Natural killer cell (primary cell): ENCODE data around the gene NFXL1. TPM values are rescaled to one million over a fixed set of nuclear protein-coding genes. Genes with fewer than 3 reads are reported as not detected.

ENCODE experiments used
- ATAC-seq, 3 donors: fragments of 150-1000 bp in 2 of 3; fragments of 200-7000 bp in 1 of 3; cut with Tn5 transposase; 1 replicate in 1 of 3; 2 replicates in 2 of 3; pipeline ENCODE4 v1.10.0; 2021; ENCODE audit warnings: mild to moderate bottlenecking in 2 of 3, moderate library complexity in 2 of 3
- DNase-seq, 2 donors: peaks; one replicate each; pipeline versions ENCODE4 v3.0.0 to v3.0.0-alpha.2; 2013 to 2021; ENCODE audit warnings: mixed read lengths in 1 of 2
- H3K27ac ChIP-seq: one replicate; pipeline ENCODE4 v1.5.1; 2013; ENCODE audit warnings: mild to moderate bottlenecking, low read length
- H3K27me3 ChIP-seq: one replicate; pipeline ENCODE4 v1.6.1; 2013; ENCODE audit warnings: low read length; ENCODE audit not compliant: control insufficient read depth, insufficient read depth
- H3K36me3 ChIP-seq: one replicate; pipeline ENCODE4 v1.6.1; 2013; ENCODE audit warnings: low read length; ENCODE audit not compliant: control insufficient read depth, insufficient read depth
- H3K4me1 ChIP-seq: one replicate; pipeline ENCODE4 v1.6.1; 2013; ENCODE audit warnings: low read length; ENCODE audit not compliant: control insufficient read depth, insufficient read depth
- H3K4me3 ChIP-seq: one replicate; pipeline ENCODE4 v1.5.1; 2013; ENCODE audit warnings: low read length
- H3K9me3 ChIP-seq: one replicate; pipeline ENCODE4 v1.6.1; 2013; ENCODE audit warnings: low read length; ENCODE audit not compliant: control insufficient read depth, insufficient read depth
- H3K27ac Mint-ChIP-seq, 2 donors: one replicate each; pipeline ENCODE4 v1.8.0; 2022; ENCODE audit warnings: mild to moderate bottlenecking in 2 of 2, mixed read lengths in 2 of 2, moderate library complexity in 1 of 2
- H3K27me3 Mint-ChIP-seq, 2 donors: one replicate each; pipeline ENCODE4 v1.8.0; 2022; ENCODE audit warnings: low read depth in 2 of 2, mixed read lengths in 2 of 2
- H3K36me3 Mint-ChIP-seq: one replicate; pipeline ENCODE4 v1.8.0; 2022; ENCODE audit warnings: mixed read lengths
- H3K4me1 Mint-ChIP-seq, 2 donors: one replicate each; pipeline ENCODE4 v1.8.0; 2022; ENCODE audit warnings: mixed read lengths in 2 of 2
- H3K4me3 Mint-ChIP-seq: one replicate; pipeline ENCODE4 v1.8.0; 2022; ENCODE audit warnings: mild to moderate bottlenecking, moderate library complexity, mixed read lengths
- H3K9me3 Mint-ChIP-seq, 2 donors: one replicate each; pipeline ENCODE4 v1.8.0; 2022; ENCODE audit warnings: mixed read lengths in 2 of 2
- CTCF ChIP-seq: fragments of 200-600 bp; IDR thresholded peaks from one replicate; pipeline ENCODE4 v1.8.0; 2022; ENCODE audit warnings: antibody characterized with exemption
- WGBS: methylation state at CpG from one replicate; pipeline ENCODE4 v1.1.7; 2013; ENCODE audit warnings: missing lambda C conversion rate; ENCODE audit not compliant: insufficient coverage; 5-methylcytosine and 5-hydroxymethylcytosine counted together
- intact Hi-C: fragments of 100-400 bp; cut with micrococcal nuclease; formaldehyde crosslinking; loops from one replicate; pipeline ENCODE4 v1.14.2; 2022
- total RNA-seq, 4 donors: library from RNA; stranded (reverse); fragments of 120-200 nt in 1 of 4; gene quantifications; one replicate each; pipeline versions ENCODE4 v1.2.3 to v1.2.4, GENCODE V29; 2013 to 2022

NFXL1 gene
- total RNA-seq, 3 donors from 2014 or later (not counting 1 experiment from before 2014, with no cell fraction given) = 6.5 to 11.4 (median 9.9) TPM

DNA sequence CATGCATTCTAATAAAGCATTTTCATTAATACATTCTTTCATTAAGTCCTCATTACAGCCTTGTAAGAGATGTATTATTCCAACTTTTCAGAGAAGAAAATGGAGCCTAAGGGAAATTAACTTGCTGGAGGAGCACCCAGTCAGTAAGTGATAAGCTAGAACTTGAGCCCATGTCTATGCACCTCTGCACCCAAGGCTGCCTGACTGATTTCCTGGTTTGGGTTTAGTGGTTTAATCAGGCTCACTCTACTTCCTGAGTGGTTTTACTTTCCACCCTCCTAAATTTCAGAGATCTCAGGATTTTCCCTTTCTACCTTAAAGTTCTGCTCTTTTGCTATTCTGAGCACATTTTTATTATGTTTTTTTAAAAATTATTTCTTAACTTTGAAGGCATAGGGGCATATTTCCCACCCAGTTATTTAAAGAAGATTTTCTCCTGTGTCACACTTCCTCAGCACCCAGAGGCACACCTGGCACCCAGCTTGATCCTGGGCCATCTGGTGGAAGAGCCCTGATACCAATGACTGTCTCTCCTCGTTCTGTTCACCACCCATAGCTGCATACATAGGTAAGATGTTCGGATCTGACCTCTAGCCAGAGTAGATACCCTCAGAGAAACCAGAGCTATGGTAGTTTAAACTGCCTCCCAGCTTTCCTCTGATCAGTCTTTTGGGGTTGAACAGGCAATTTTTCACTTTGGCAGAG, 86.9 kb downstream of the NFXL1 start:
- H3K4me1 ChIP-seq = peaks cover 18% of the 10 kb centered on the region
- no peaks in the 10 kb centered on the region for H3K27me3 ChIP-seq
- ATAC-seq (peak in 1 of 3 donors; percentile 45), DNase-seq (no peak)
- H3K27me3 Mint-ChIP-seq = peaks cover 0 to 2% of the 10 kb centered on the region in 2 donors
- no peak overlapping the region for H3K27ac Mint-ChIP-seq
- H3K4me1 Mint-ChIP-seq = peaks cover 23 to 38% of the 10 kb centered on the region in 2 donors
- H3K36me3 Mint-ChIP-seq = no peaks in the 10 kb centered on the region
- TF ChIP-seq CTCF = no peak
- H3K4me3 ChIP-seq = no peak overlapping the region
- H3K4me3 Mint-ChIP-seq = no peak overlapping the region
- H3K9me3 ChIP-seq = no peaks in the 10 kb centered on the region
- H3K36me3 ChIP-seq = no peaks in the 10 kb centered on the region
- WGBS = 48% methylated on average over 2 of the region's 2 CpGs
- H3K9me3 Mint-ChIP-seq = no peaks in the 10 kb centered on the region
- intact Hi-C loops = no loop called here
- no peak overlapping the region for H3K27ac ChIP-seq

DNA sequence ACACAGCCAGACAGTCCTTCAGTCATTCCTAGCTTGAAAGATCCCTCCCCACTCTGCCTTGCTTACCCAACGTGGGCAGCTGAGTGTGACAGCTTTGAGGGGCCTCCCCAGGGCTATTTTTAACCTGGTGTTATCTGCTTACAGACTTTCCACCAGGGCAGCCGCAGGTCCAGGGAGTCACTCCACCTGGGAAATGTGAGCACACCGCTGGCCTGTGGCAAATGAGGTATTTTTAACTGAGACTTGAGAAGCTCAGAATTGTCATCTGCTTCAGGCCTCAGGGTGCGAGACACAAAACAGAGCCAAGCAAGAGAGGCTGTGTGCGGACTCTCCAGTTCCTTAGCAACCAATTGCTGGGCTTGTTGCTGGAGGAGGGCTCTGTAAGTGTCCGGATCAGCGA, 89.5 kb downstream of the NFXL1 start:
- H3K27ac ChIP-seq = no peak overlapping the region
- TF ChIP-seq CTCF = no peak
- Mint-ChIP-seq H3K36me3 (no peaks in the 10 kb centered on the region), H3K4me3 (no peak overlapping the region), H3K27me3 (peaks cover 0 to 2% of the 10 kb centered on the region in 2 donors), H3K9me3 (no peaks in the 10 kb centered on the region), H3K4me1 (peaks cover 6 to 24% of the 10 kb centered on the region in 2 donors), H3K27ac (no peak overlapping the region)
- intact Hi-C loops = no loop called here
- ATAC-seq (no peak), DNase-seq (no peak)
- no peaks in the 10 kb centered on the region for H3K9me3 ChIP-seq
- peaks cover 11% of the 10 kb centered on the region for H3K4me1 ChIP-seq
- WGBS = 76% methylated on average over 7 of the region's 7 CpGs
- H3K4me3 ChIP-seq = no peak overlapping the region
- no peaks in the 10 kb centered on the region for H3K36me3 ChIP-seq
- H3K27me3 ChIP-seq = no peaks in the 10 kb centered on the region

- H3K9me3 ChIP-seq = no peaks in the 10 kb centered on the region
- 31% methylated on average over 1 of the region's 1 CpG for WGBS
- H3K36me3 ChIP-seq = no peaks in the 10 kb centered on the region
- Mint-ChIP-seq H3K27ac (peak overlapping the region in 1 of 2 donors; percentile 9), H3K9me3 (no peaks in the 10 kb centered on the region), H3K27me3 (peaks cover 8 to 14% of the 10 kb centered on the region in 2 donors), H3K36me3 (no peaks in the 10 kb centered on the region), H3K4me3 (no peak overlapping the region), H3K4me1 (peaks cover 7% of the 10 kb centered on the region in 2 donors)
- DNase-seq = no peak
- intact Hi-C loops = no loop called here
- no peak for TF ChIP-seq CTCF
- no peaks in the 10 kb centered on the region for H3K4me1 ChIP-seq
- peak in 1 of 3 donors; percentile 50 for ATAC-seq
- H3K4me3 ChIP-seq = no peak overlapping the region
- no peak overlapping the region for H3K27ac ChIP-seq
- peaks cover 6% of the 10 kb centered on the region for H3K27me3 ChIP-seq
Observed at GRCh38 chr4:47819178-47819577, 95.2 kb downstream of the NFXL1 start.

DNA sequence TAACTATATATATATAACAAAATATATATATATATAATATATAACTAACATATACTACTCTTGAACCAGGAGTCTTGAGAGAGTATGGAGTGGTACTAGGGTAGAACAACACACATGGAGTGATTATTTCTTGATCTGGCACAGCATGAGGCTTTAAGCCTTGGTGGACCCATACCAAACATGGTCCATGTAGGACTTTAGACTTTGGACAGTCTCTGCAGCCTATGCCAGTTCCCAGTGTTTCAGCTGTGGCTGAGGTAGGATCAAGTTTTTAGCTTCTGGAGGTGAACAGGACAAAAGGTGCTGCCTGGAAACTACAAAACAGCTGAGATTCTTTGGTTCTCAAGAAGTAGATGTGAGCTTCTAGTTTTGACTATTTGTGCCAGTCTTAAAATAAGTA, 97.1 kb downstream of the NFXL1 start:
- Mint-ChIP-seq H3K27ac (no peak overlapping the region), H3K9me3 (no peaks in the 10 kb centered on the region), H3K4me3 (no peak overlapping the region), H3K27me3 (peaks cover 9 to 24% of the 10 kb centered on the region in 2 donors), H3K4me1 (peaks cover 7% of the 10 kb centered on the region in 2 donors), H3K36me3 (no peaks in the 10 kb centered on the region)
- H3K27ac ChIP-seq = no peak overlapping the region
- no peak overlapping the region for H3K4me3 ChIP-seq
- H3K9me3 ChIP-seq = no peaks in the 10 kb centered on the region
- DNase-seq = no peak
- ATAC-seq = no peak
- intact Hi-C loops = no loop called here
- no peaks in the 10 kb centered on the region for H3K4me1 ChIP-seq
- peaks cover 6% of the 10 kb centered on the region for H3K27me3 ChIP-seq
- no peaks in the 10 kb centered on the region for H3K36me3 ChIP-seq
- no peak for TF ChIP-seq CTCF
